Measurements from ENCODE around the gene ELAPOR1. TPM values are rescaled to one million over a fixed set of nuclear protein-coding genes. Genes with fewer than 3 reads are reported as not detected.

The ELAPOR1 gene
- polyA plus RNA-seq, 1 donor from 2014 or later, result 16.8 TPM

GRCh38 chr1:109156916-109157385 is 43.0 kb downstream of the ELAPOR1 start:
- Histone ChIP-seq H3K36me3 (ENCODE audit: insufficient read depth, low read length) (no peaks in the 10 kb centered on the region), H3K27ac (ENCODE audit: low read length) (no peak overlapping the region), H4K20me1 (ENCODE audit: insufficient read depth) (no peaks in the 10 kb centered on the region), H3K79me2 (replicated peaks; ENCODE audit: insufficient read depth, low read length) (no peaks in the 10 kb centered on the region), H3K4me2 (ENCODE audit: low read length) (no peak overlapping the region), H3K9me2 (ENCODE audit: insufficient read depth, low read length) (no peaks in the 10 kb centered on the region), H3K9me3 (ENCODE audit: low read length) (no peaks in the 10 kb centered on the region), H3K4me3 (ENCODE audit: low read length) (no peak overlapping the region), H2AFZ (ENCODE audit: low read depth, low read length) (no peak overlapping the region), H3K27me3 (ENCODE audit: insufficient read depth, low read depth, low read length) (no peaks in the 10 kb centered on the region), H3F3A (ENCODE audit: insufficient read depth, low read length, poor library complexity, severe bottlenecking) (no peaks in the 10 kb centered on the region), H3K9ac (ENCODE audit: low read length) (no peak overlapping the region)
- TF ChIP-seq TAF1 (IDR thresholded peaks at IDR 0.05; ENCODE audit: low read depth), result no peak
- TF ChIP-seq POLR2AphosphoS5 (IDR thresholded peaks at IDR 0.05), result no peak
- no peak for TF ChIP-seq REST (IDR thresholded peaks at IDR 0.05; ENCODE audit: borderline replicate concordance)
- TF ChIP-seq SMC3 (conservative IDR thresholded peaks at IDR 0.05; ENCODE audit: poor library complexity), result no peak
- TF ChIP-seq CTCF (IDR thresholded peaks at IDR 0.05; ENCODE audit: poor library complexity, severe bottlenecking), result no peak
- TF ChIP-seq EZH2 (IDR thresholded peaks at IDR 0.05; ENCODE audit: borderline replicate concordance, insufficient read depth, low read length, poor library complexity, severe bottlenecking), result no peak
- TF ChIP-seq MXI1 (conservative IDR thresholded peaks at IDR 0.05; ENCODE audit: poor library complexity, severe bottlenecking), result no peak
- TF ChIP-seq EP300 (conservative IDR thresholded peaks at IDR 0.05; ENCODE audit: poor library complexity, severe bottlenecking), result no peak
- no peak for TF ChIP-seq RAD21 (conservative IDR thresholded peaks at IDR 0.05)

- Histone ChIP-seq H3K4me2 (ENCODE audit: low read length) (peak overlapping the region; percentile 65), H3K27ac (ENCODE audit: low read length) (peak overlapping the region; percentile 47), H3F3A (ENCODE audit: insufficient read depth, low read length, poor library complexity, severe bottlenecking) (no peaks in the 10 kb centered on the region), H4K20me1 (ENCODE audit: insufficient read depth) (no peaks in the 10 kb centered on the region), H3K36me3 (ENCODE audit: insufficient read depth, low read length) (no peaks in the 10 kb centered on the region), H3K79me2 (replicated peaks; ENCODE audit: insufficient read depth, low read length) (no peaks in the 10 kb centered on the region), H3K9ac (ENCODE audit: low read length) (peak overlapping the region; percentile 7), H3K27me3 (ENCODE audit: insufficient read depth, low read depth, low read length) (no peaks in the 10 kb centered on the region), H3K4me3 (ENCODE audit: low read length) (peak overlapping the region; percentile 51), H3K9me2 (ENCODE audit: insufficient read depth, low read length) (no peaks in the 10 kb centered on the region), H2AFZ (ENCODE audit: low read depth, low read length) (peak overlapping the region; percentile 40), H3K9me3 (ENCODE audit: low read length) (no peaks in the 10 kb centered on the region)
- TF ChIP-seq MXI1 (conservative IDR thresholded peaks at IDR 0.05; ENCODE audit: poor library complexity, severe bottlenecking) (no peak), EP300 (conservative IDR thresholded peaks at IDR 0.05; ENCODE audit: poor library complexity, severe bottlenecking) (no peak)
These were observed 44.5 kb downstream of the ELAPOR1 start for GRCh38 chr1:109158433-109158832.

Data from neural cell (in vitro differentiated cells).